Vagina (tissue), 2 donors: ENCODE results near the gene TMEM100. TPM values are rescaled to one million over a fixed set of nuclear protein-coding genes. Genes with fewer than 3 reads are reported as not detected.

Experiments
- DNase-seq, 2 donors: peaks; one replicate each; pipeline ENCODE4 v3.0.0-alpha.2; 2017; ENCODE audit errors: extremely low spot score in 2 of 2
- H3K27ac ChIP-seq: fragments of 200-600 bp; sonication (generic); one replicate; pipeline ENCODE4 v1.5.1; 2019
- H3K27me3 ChIP-seq: fragments of 200-600 bp; sonication (generic); one replicate; pipeline ENCODE4 v1.5.1; 2019
- H3K36me3 ChIP-seq, 2 donors: fragments of 200-600 bp; sonication (generic); one replicate each; pipeline ENCODE4 v1.5.1; 2017 to 2019
- H3K4me1 ChIP-seq: fragments of 200-600 bp; sonication (generic); one replicate; pipeline ENCODE4 v1.5.1; 2019
- H3K4me3 ChIP-seq, 2 donors: fragments of 200-600 bp; sonication (generic); 1 replicate in 1 of 2; 2 replicates in 1 of 2; pipeline ENCODE4 v1.5.1; 2016 to 2019
- H3K9me3 ChIP-seq: fragments of 200-600 bp; sonication (generic); one replicate; pipeline ENCODE4 v1.5.1; 2019
- POLR2A ChIP-seq, 2 donors: fragments of 450-650 bp; IDR thresholded peaks; one replicate each; pipeline ENCODE4 v1.6.1; 2017; ENCODE audit warnings: antibody characterized with exemption in 2 of 2, mild to moderate bottlenecking in 2 of 2, moderate library complexity in 2 of 2
- POLR2AphosphoS5 ChIP-seq, 2 donors: sonication (generic); formaldehyde crosslinking; IDR thresholded peaks; one replicate each; pipeline ENCODE4 v1.9.0; 2017; ENCODE audit warnings: antibody characterized with exemption in 2 of 2, mild to moderate bottlenecking in 2 of 2, low read depth in 1 of 2; ENCODE audit not compliant: insufficient read depth in 1 of 2
- intact Hi-C: fragments of 100-400 bp; cut with DNase I; formaldehyde crosslinking; loops from one replicate; pipeline ENCODE4 v1.15.1; 2023
- total RNA-seq: library from RNA; depleted of rRNA; stranded (reverse); fragments of >200 nt; gene quantifications from one replicate; pipeline ENCODE4 v1.2.3, GENCODE V29; 2016
- TF ChIP-seq, protein P1 (sequence below), 3 experiments: fragments of 450-650 bp in 2 of 3; fragments of 200-600 bp in 1 of 3; sonication (generic) in 1 of 3; IDR thresholded peaks; one replicate each; pipeline ENCODE4 v1.5.1; 2017 to 2019; ENCODE audit warnings: antibody characterized with exemption in 3 of 3, mild to moderate bottlenecking in 2 of 3, moderate library complexity in 2 of 3

The TMEM100 gene
- total RNA-seq, 1 donor from 2014 or later = 20.6 TPM

DNA sequence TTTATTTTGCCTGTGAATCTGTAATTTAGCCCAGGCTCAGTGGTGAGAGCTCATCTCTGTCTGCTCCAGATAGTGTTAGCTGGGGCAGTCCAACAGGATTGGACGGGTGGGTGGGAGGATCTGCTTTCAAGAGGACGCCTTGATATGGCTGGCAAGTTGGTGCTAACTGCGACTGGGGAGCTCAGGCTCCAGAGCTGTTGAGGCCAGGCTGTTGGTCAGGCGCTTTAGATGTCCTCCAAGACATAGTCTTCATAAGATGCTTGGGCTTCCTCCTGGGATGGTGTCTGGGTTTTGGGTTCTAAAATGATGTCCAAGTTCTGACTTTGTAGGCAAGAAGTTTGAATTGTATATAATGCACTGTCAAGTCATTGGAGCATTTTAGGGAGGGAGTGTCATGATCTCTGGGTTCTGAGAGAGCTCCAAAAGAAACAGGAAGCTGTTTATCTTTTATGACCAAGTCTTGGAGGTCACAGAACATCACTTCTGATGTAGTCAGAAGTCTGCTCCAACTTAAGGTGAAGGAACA is 15.4 kb upstream of the TMEM100 start:
- H3K9me3 ChIP-seq = no peaks in the 10 kb centered on the region
- H3K4me3 ChIP-seq = no peak overlapping the region
- TF ChIP-seq, protein P1, sequence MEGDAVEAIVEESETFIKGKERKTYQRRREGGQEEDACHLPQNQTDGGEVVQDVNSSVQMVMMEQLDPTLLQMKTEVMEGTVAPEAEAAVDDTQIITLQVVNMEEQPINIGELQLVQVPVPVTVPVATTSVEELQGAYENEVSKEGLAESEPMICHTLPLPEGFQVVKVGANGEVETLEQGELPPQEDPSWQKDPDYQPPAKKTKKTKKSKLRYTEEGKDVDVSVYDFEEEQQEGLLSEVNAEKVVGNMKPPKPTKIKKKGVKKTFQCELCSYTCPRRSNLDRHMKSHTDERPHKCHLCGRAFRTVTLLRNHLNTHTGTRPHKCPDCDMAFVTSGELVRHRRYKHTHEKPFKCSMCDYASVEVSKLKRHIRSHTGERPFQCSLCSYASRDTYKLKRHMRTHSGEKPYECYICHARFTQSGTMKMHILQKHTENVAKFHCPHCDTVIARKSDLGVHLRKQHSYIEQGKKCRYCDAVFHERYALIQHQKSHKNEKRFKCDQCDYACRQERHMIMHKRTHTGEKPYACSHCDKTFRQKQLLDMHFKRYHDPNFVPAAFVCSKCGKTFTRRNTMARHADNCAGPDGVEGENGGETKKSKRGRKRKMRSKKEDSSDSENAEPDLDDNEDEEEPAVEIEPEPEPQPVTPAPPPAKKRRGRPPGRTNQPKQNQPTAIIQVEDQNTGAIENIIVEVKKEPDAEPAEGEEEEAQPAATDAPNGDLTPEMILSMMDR (IDR thresholded peaks at IDR 0.05) = no peak
- TF ChIP-seq POLR2AphosphoS5 (IDR thresholded peaks at IDR 0.05; ENCODE audit: insufficient read depth in 1 of 2, low read depth in 1 of 2) (no peak), POLR2A (IDR thresholded peaks at IDR 0.05) (no peak)
- H3K27me3 ChIP-seq = no peaks in the 10 kb centered on the region
- intact Hi-C loops = no loop called here
- peaks cover 2% of the 10 kb centered on the region for H3K4me1 ChIP-seq
- no peaks in the 10 kb centered on the region for H3K36me3 ChIP-seq
- H3K27ac ChIP-seq = no peak overlapping the region
- no peak for DNase-seq

DNA sequence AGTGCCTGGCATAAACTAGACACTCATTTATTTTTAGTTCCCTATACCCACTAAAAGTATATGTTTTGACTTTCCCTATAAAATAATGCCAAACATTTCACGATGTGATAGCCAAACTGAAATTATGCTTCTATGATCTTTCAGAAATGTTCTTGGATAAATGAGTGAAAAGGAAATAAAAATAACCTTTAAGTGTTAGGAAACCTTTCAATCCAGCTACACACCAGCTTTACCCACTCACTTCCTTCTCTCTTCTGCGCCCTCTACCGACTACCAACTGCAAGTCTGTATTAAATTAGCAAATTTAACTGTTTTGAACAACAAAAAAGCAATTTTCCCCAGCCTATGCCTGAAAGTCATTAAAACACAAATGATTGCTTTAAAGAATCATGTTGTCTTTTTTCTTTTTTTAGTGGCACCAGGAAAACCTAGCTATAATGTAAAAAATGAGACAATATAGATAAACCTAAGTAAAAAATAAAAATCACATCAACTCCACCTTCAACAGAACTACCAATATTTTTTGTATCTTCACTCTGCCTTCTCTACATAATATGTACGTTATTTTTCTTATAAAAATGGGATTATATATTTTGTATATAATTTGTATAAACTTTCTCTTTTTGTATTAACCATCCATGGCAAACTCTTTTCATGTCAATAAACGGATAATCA is 13.2 kb upstream of the TMEM100 start:
- Histone ChIP-seq H3K36me3 (no peaks in the 10 kb centered on the region), H3K4me3 (no peak overlapping the region), H3K9me3 (no peaks in the 10 kb centered on the region), H3K4me1 (peaks cover 23% of the 10 kb centered on the region), H3K27me3 (no peaks in the 10 kb centered on the region), H3K27ac (no peak overlapping the region)
- TF ChIP-seq, protein P1 (IDR thresholded peaks at IDR 0.05) = peak in 2 of 3 experiments; percentile 12 to 59
- no peak for TF ChIP-seq POLR2AphosphoS5 (IDR thresholded peaks at IDR 0.05; ENCODE audit: insufficient read depth in 1 of 2, low read depth in 1 of 2)
- no peak for TF ChIP-seq POLR2A (IDR thresholded peaks at IDR 0.05)
- intact Hi-C loops = no loop called here
- no peak for DNase-seq

DNA sequence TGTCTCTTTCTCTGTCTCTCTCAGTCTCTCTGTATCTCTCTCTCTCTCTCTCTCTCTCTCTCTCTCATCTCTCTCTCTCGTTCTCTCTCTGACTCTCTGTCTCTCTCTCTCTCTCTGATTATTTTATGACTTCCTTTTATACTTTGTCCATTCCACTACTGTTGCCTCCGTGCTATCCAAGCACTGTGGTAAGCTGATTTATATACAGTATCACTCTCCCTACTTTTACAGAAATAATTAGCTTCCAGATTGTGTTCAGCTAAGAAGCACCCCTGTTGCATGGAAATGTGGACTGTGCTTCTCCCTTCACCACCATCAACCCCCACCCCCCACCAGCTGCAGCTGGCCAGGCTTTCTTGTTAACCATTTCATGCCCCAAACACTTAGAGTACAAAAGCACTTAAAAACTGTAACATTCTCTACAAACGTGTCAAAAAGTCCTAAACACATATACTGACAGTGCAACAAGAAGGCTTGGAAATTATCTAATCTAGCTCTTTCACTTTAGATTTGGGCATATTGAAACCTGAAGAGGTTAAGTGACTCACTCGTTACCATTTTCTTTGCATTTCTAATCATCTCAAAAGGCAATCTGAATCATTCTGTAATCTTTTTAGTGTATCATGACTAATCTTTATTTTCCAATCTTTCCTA is 11.6 kb upstream of the TMEM100 start:
- H3K4me1 ChIP-seq = peaks cover 28% of the 10 kb centered on the region
- intact Hi-C loops = no loop called here
- TF ChIP-seq POLR2AphosphoS5 (IDR thresholded peaks at IDR 0.05; ENCODE audit: insufficient read depth in 1 of 2, low read depth in 1 of 2) = no peak
- TF ChIP-seq, protein P1 (IDR thresholded peaks at IDR 0.05) = no peak
- TF ChIP-seq POLR2A (IDR thresholded peaks at IDR 0.05) = no peak

DNA sequence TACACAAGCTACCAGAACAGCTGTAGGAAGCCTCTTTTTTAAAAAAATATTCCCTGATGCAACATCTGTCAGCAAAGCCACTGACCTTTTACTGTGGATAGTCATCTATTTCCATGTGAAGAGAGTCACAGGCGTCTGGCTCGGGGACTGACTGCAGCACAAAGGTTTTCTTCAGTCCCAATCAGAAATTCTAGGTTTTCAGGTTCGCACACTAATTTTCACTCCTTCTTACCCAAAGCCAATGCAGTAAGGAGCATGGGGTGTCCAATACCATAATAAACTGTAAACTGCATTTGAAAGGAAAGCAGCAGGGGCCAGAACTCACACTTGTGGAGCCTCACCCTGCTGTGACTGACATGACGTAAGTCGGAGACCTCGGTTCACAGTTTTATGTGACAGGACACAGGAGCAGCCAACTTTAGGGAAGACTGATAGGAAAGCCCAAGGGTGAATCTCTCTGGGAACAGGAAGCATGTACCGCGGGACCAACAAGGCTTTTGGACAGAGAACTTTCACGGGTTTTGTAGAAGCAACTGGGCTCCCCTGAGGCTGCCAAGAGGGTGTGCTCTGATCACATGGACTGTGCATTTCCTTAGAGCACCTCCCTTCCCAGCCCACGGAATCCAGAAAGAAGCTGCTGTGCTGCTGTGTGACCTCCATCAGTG is 9.1 kb upstream of the TMEM100 start:
- Histone ChIP-seq H3K36me3 (no peaks in the 10 kb centered on the region), H3K9me3 (no peaks in the 10 kb centered on the region), H3K27me3 (no peaks in the 10 kb centered on the region), H3K4me1 (peaks cover 49% of the 10 kb centered on the region), H3K4me3 (peak overlapping the region; percentile 4 to 22), H3K27ac (peak overlapping the region; percentile 81)
- peak; percentile 10 to 56 for TF ChIP-seq POLR2AphosphoS5 (IDR thresholded peaks at IDR 0.05; ENCODE audit: insufficient read depth in 1 of 2, low read depth in 1 of 2)
- TF ChIP-seq, protein P1 (IDR thresholded peaks at IDR 0.05) = no peak
- intact Hi-C loops = no loop called here
- peak in 1 of 2 donors; percentile 91 for DNase-seq

More for the DNA sequence above, 11.6 kb upstream of the TMEM100 start:
- Histone ChIP-seq H3K27me3 (no peaks in the 10 kb centered on the region), H3K36me3 (no peaks in the 10 kb centered on the region), H3K27ac (no peak overlapping the region), H3K4me3 (no peak overlapping the region), H3K9me3 (no peaks in the 10 kb centered on the region)
- no peak for DNase-seq
